ENCODE results near the gene KCND3. TPM values are rescaled to one million over a fixed set of nuclear protein-coding genes. Genes with fewer than 3 reads are reported as not detected.
A peak's percentile ranks its signal among the peaks of the same experiment; 100 is the strongest.

KCND3 gene
- total and polyA plus RNA-seq, 7 experiments from 2014 or later: 0.05 to 0.17 TPM; not detected in 5

- H3K27me3 ChIP-seq (ENCODE audit: control insufficient read depth in 2 of 2, insufficient read depth in 2 of 2, low read length in 2 of 2): no peaks in the 10 kb centered on the region
- Mint-ChIP-seq H3K4me3 (peak overlapping the region in 2 of 10 donors; percentile 32 to 51), H3K27me3 (peaks cover 16 to 39% (median 27%) of the 10 kb centered on the region in 5 donors), H3K36me3 (no peaks in the 10 kb centered on the region), H3K27ac (no peak overlapping the region), H3K9me3 (peaks cover 0 to 3% (median 0%) of the 10 kb centered on the region in 11 donors), H3K4me1 (peaks cover 0 to 4% (median 0%) of the 10 kb centered on the region in 7 donors)
- no peak overlapping the region for H3K27ac ChIP-seq (ENCODE audit: low read depth, low read length)
- POLR2A ChIA-PET: no interaction called here
- intact Hi-C loops (cut with micrococcal nuclease): no loop called here
- H3K4me3 ChIP-seq (ENCODE audit: low read length): no peak overlapping the region
- no peaks in the 10 kb centered on the region for H3K36me3 ChIP-seq (ENCODE audit: control insufficient read depth in 2 of 3, insufficient read depth in 3 of 3, low read length in 3 of 3)
- H3K4me1 ChIP-seq (ENCODE audit: control insufficient read depth in 2 of 2, insufficient read depth in 2 of 2, low read length in 2 of 2): no peaks in the 10 kb centered on the region
- H3K9me3 ChIP-seq (ENCODE audit: control insufficient read depth in 2 of 3, low read length in 3 of 3): no peaks in the 10 kb centered on the region
- DNase-seq (peak in 1 of 9 donors; percentile 25), ATAC-seq (no peak)
- CTCF ChIA-PET: no interaction called here
These were observed 84.8 kb downstream of the KCND3 start for GRCh38 chr1:111904478-111905218.

DNA sequence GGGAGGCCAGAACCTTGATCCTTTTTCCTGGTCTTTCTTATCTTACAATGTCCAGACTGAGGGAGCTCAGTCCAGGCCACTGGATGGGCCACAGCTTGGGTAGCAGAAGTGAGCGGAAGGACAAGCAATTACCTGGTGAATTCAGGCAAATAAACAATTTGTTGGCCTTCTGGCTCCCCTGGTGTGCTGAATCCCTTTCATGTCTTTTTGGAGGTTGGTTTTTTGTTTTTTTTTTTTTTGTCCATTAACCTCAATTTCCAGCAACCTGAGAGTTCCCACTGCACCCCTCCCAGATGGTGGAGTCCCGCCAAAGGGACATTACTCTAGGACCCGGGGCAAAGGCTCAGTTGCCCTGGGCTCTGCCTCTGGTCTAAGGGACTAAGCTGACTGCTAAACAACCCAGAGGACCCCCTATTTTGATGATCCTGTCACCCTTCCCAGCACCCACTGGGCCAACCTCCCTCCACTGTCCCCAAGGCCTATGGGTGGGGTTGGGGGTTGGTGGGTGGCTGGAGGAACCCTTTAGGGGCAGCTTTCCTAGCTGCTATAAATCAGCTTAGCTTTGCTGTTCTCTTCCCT, 85.5 kb downstream of the KCND3 start:
- H3K27me3 Mint-ChIP-seq: peaks cover 14 to 33% (median 27%) of the 10 kb centered on the region in 5 donors
- intact Hi-C loops (cut with micrococcal nuclease): no loop called here

GRCh38 chr1:111903148-111903870, 86.2 kb downstream of the KCND3 start:
- H3K27me3 ChIP-seq (ENCODE audit: control insufficient read depth in 2 of 2, insufficient read depth in 2 of 2, low read length in 2 of 2): no peaks in the 10 kb centered on the region
- H3K27me3 Mint-ChIP-seq: peaks cover 14 to 27% (median 24%) of the 10 kb centered on the region in 5 donors
- no peaks in the 10 kb centered on the region for H3K36me3 Mint-ChIP-seq
- no peak for DNase-seq
- no peak overlapping the region for H3K27ac ChIP-seq (ENCODE audit: low read depth, low read length)
- H3K9me3 Mint-ChIP-seq: peaks cover 0 to 3% (median 0%) of the 10 kb centered on the region in 11 donors
- no peaks in the 10 kb centered on the region for H3K4me1 ChIP-seq (ENCODE audit: control insufficient read depth in 2 of 2, insufficient read depth in 2 of 2, low read length in 2 of 2)
- no peak overlapping the region for H3K27ac Mint-ChIP-seq
- H3K4me3 Mint-ChIP-seq: no peak overlapping the region
- H3K9me3 ChIP-seq (ENCODE audit: control insufficient read depth in 2 of 3, low read length in 3 of 3): no peaks in the 10 kb centered on the region
- intact Hi-C loops (cut with micrococcal nuclease): no loop called here
- peaks cover 0 to 4% (median 0%) of the 10 kb centered on the region in 7 donors for H3K4me1 Mint-ChIP-seq
- ATAC-seq: no peak
- H3K4me3 ChIP-seq (ENCODE audit: low read length): no peak overlapping the region
- POLR2A ChIA-PET: no interaction called here
- H3K36me3 ChIP-seq (ENCODE audit: control insufficient read depth in 2 of 3, insufficient read depth in 3 of 3, low read length in 3 of 3): no peaks in the 10 kb centered on the region
- CTCF ChIA-PET: no interaction called here

More for the DNA sequence above, 85.5 kb downstream of the KCND3 start:
- Histone ChIP-seq H3K4me3 (ENCODE audit: low read length) (no peak overlapping the region), H3K4me1 (ENCODE audit: control insufficient read depth in 2 of 2, insufficient read depth in 2 of 2, low read length in 2 of 2) (no peaks in the 10 kb centered on the region), H3K36me3 (ENCODE audit: control insufficient read depth in 2 of 3, insufficient read depth in 3 of 3, low read length in 3 of 3) (no peaks in the 10 kb centered on the region), H3K27me3 (ENCODE audit: control insufficient read depth in 2 of 2, insufficient read depth in 2 of 2, low read length in 2 of 2) (no peaks in the 10 kb centered on the region), H3K9me3 (ENCODE audit: control insufficient read depth in 2 of 3, low read length in 3 of 3) (no peaks in the 10 kb centered on the region), H3K27ac (ENCODE audit: low read depth, low read length) (no peak overlapping the region)
- Mint-ChIP-seq H3K4me3 (no peak overlapping the region), H3K9me3 (peaks cover 0 to 3% (median 0%) of the 10 kb centered on the region in 11 donors), H3K36me3 (no peaks in the 10 kb centered on the region), H3K27ac (no peak overlapping the region), H3K4me1 (peaks cover 0 to 4% (median 0%) of the 10 kb centered on the region in 7 donors)
- DNase-seq (no peak), ATAC-seq (no peak)
- ChIA-PET POLR2A (no interaction called here), CTCF (no interaction called here)

DNA sequence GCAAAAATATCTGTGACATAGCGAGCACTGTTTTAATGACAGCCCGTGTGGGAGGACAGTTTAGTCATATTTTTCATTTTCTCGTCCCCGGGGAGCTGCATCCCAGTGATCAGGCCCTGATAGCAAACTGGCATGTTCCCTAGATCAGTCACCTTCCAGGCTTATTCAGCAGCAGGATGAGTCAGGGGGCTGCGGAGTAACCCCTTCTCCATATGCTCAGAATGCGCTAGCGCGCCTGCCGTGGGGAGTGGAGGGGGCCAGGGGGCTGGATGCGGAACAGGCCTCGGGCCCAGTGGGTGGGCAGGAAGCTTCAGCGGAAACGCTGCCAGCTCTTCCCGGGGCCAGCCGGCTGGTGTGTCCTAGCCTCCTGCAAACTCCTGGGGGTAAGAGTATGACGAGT, 94.0 kb downstream of the KCND3 start:
- Histone ChIP-seq H3K9me3 (ENCODE audit: control insufficient read depth in 2 of 3, low read length in 3 of 3) (no peaks in the 10 kb centered on the region), H3K36me3 (ENCODE audit: control insufficient read depth in 2 of 3, insufficient read depth in 3 of 3, low read length in 3 of 3) (no peaks in the 10 kb centered on the region), H3K4me1 (ENCODE audit: control insufficient read depth in 2 of 2, insufficient read depth in 2 of 2, low read length in 2 of 2) (no peaks in the 10 kb centered on the region), H3K27me3 (ENCODE audit: control insufficient read depth in 2 of 2, insufficient read depth in 2 of 2, low read length in 2 of 2) (no peaks in the 10 kb centered on the region), H3K4me3 (ENCODE audit: low read length) (no peak overlapping the region), H3K27ac (ENCODE audit: low read depth, low read length) (no peak overlapping the region)
- DNase-seq: no peak
- Mint-ChIP-seq H3K4me1 (no peaks in the 10 kb centered on the region), H3K27ac (no peak overlapping the region), H3K9me3 (no peaks in the 10 kb centered on the region), H3K27me3 (peaks cover 10 to 27% (median 15%) of the 10 kb centered on the region in 5 donors), H3K4me3 (no peak overlapping the region), H3K36me3 (no peaks in the 10 kb centered on the region)
- CTCF ChIA-PET: no interaction called here
- intact Hi-C loops (cut with micrococcal nuclease): no loop called here
- POLR2A ChIA-PET: no interaction called here
- no peak for ATAC-seq

GRCh38 chr1:111895017-111895416, 94.5 kb downstream of the KCND3 start:
- intact Hi-C loops (cut with micrococcal nuclease): no loop called here
- no peak overlapping the region for H3K4me3 Mint-ChIP-seq
- no peaks in the 10 kb centered on the region for H3K9me3 Mint-ChIP-seq
- H3K27me3 ChIP-seq (ENCODE audit: control insufficient read depth in 2 of 2, insufficient read depth in 2 of 2, low read length in 2 of 2): no peaks in the 10 kb centered on the region
- H3K4me1 ChIP-seq (ENCODE audit: control insufficient read depth in 2 of 2, insufficient read depth in 2 of 2, low read length in 2 of 2): no peaks in the 10 kb centered on the region
- POLR2A ChIA-PET: no interaction called here
- no peak overlapping the region for H3K4me3 ChIP-seq (ENCODE audit: low read length)
- H3K4me1 Mint-ChIP-seq: no peaks in the 10 kb centered on the region
- no peak overlapping the region for H3K27ac ChIP-seq (ENCODE audit: low read depth, low read length)
- CTCF ChIA-PET: no interaction called here
- H3K36me3 ChIP-seq (ENCODE audit: control insufficient read depth in 2 of 3, insufficient read depth in 3 of 3, low read length in 3 of 3): no peaks in the 10 kb centered on the region
- H3K9me3 ChIP-seq (ENCODE audit: control insufficient read depth in 2 of 3, low read length in 3 of 3): no peaks in the 10 kb centered on the region
- H3K36me3 Mint-ChIP-seq: no peaks in the 10 kb centered on the region
- H3K27ac Mint-ChIP-seq: no peak overlapping the region
- ATAC-seq (no peak), DNase-seq (no peak)
- peaks cover 8 to 27% (median 15%) of the 10 kb centered on the region in 5 donors for H3K27me3 Mint-ChIP-seq

DNA sequence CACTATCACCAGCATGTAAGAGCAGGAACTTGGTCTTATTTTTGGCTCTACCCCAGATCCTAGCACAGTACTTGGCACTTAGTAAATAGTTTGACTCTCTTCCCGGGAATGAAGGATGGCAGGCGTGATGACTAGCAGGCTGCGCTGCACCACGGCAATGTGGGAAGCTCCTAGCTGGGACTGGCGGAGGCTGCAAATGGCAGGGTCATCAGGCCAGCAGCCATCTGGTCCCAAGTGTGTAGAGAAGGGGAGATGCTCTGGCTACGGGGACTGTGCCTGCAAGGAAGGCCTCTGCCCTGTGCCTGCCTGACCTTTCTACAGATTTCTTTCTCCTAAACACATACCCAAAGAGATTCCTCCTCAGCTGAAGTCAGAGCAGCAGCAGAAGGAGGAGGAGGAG, 95.0 kb downstream of the KCND3 start:
- POLR2A ChIA-PET: no interaction called here
- Mint-ChIP-seq H3K27me3 (peaks cover 8 to 25% (median 15%) of the 10 kb centered on the region in 5 donors), H3K36me3 (no peaks in the 10 kb centered on the region), H3K27ac (no peak overlapping the region), H3K4me1 (no peaks in the 10 kb centered on the region), H3K9me3 (no peaks in the 10 kb centered on the region), H3K4me3 (no peak overlapping the region)
- H3K27me3 ChIP-seq (ENCODE audit: control insufficient read depth in 2 of 2, insufficient read depth in 2 of 2, low read length in 2 of 2): no peaks in the 10 kb centered on the region
- intact Hi-C loops (cut with micrococcal nuclease): no loop called here
- ATAC-seq (no peak), DNase-seq (no peak)
- no peak overlapping the region for H3K4me3 ChIP-seq (ENCODE audit: low read length)
- H3K9me3 ChIP-seq (ENCODE audit: control insufficient read depth in 2 of 3, low read length in 3 of 3): no peaks in the 10 kb centered on the region
- H3K27ac ChIP-seq (ENCODE audit: low read depth, low read length): no peak overlapping the region
- H3K36me3 ChIP-seq (ENCODE audit: control insufficient read depth in 2 of 3, insufficient read depth in 3 of 3, low read length in 3 of 3): no peaks in the 10 kb centered on the region
- no peaks in the 10 kb centered on the region for H3K4me1 ChIP-seq (ENCODE audit: control insufficient read depth in 2 of 2, insufficient read depth in 2 of 2, low read length in 2 of 2)
- CTCF ChIA-PET: no interaction called here

All from naive thymus-derived CD4-positive, alpha-beta T cell (primary cell).